Measurements from ENCODE around the gene JAM3.

JAM3 gene

DNA sequence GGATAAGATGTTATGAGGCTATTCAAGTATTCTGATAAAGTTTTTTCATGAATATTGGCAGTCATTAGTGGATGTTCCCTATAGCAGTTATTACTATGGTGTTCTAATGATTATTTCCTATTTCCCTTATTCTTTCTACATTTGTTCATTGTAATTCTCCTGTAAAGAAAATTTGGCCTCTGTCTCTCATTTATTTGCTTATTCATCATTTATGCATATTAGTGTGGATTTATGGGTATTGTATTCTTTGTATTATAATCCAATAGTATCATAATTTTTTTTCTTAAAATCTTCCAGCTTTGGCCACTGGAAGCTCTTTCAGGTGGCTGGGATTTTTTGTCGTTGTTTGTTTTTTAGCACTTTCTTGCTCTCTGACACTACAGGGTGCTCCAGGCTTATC lies 47.3 kb downstream of the JAM3 start:
- DNase-seq = no peak

DNA sequence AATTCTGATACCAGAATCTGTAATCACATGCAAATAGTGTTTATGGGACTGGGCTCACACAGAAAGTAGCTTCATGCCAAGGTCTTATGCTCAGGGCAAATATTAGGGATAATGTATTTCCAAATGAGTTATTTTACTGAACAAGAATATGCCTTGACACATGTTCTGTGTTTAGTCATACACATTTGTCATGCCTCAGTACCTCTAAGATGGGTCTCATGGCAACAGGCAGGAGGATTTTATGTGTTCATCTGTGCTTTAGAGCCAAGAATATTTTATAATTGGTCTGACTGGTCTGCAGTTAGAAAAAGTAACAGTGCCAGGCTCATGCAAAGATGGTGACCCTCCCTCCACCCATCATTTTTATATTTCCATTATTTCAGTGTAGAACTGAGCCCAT lies 49.1 kb downstream of the JAM3 start:
- no peak for DNase-seq

DNA sequence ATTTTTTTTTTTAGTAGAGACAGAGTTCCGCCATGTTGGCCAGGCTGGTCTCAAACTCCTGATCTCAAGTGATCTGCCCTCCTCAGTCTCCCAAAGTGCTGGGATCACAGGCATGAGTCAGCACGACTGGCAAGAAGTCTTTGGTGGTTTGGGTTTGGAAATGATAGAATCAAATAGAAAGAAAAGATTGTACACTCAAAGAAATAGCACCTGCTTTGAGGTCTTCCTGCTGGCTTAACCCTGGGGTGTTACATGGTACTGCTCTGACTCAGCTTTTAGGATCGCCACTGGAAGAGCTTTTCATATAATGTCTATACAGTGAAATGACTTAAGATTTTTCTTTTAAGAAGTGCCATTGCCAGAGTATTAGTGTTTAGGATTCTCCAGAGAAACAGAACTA lies 50.2 kb downstream of the JAM3 start:
- DNase-seq = no peak

DNA sequence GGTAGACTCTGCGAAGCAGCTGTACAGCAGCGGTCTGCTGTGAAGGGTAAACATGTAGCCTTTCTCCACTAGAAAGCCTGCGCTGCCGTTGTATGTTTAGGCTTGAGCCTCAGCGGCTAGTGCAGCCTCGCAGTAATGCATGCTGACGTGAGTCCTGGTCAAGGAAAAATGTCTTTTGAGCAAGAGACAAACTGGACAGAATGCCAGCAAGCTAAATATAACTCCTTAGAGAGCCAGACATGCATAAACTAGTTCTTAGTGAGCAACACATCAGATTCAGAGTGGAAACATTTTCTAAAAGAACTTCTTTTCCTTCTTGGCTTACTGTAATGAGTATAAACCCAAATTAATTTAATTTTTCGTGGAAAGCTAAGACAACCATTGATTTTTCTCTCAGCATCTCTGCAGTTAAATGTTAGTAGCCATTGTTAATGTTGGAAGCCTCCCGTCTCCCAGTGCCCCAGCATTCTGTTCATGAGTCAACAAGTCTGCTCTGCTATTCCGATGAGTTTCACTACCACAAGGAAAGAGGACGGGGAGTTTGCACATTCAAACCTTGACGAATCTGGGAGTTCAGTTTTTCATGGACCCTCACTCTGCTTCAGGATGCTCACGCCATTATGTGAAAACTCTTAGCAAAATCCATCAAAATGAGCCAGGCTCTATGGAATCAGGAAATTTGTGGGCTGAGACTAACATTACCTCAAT lies 51.4 kb downstream of the JAM3 start:
- DNase-seq = no peak

DNA sequence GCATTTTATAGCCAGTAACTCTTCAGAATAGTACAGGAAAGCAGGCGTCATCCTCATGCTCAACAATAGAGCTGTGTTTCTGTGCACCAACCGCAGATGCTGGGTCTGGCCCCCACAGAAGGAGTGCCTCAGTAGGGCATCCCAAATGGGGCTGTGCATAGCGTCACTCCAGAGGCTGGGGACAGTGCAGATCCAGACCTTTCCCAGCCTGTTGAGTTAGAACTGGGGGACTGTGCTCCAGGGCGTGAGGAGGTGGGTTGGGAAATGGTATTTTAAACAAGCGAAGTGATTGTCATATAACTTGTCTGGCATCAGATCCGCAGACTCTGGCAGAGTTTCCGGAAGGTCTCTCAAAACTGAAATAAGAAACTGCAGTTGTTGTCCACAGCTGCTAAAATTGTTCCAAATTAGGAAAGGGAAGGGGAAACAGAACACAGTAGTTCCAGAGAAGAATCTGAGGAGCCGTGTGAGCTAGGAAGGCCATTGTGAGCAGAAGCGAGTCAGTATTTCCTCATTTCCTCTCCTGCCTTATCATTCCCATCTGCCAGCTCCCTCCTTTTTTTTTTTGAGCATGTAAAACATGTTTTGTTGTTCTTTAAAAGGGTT lies 52.2 kb downstream of the JAM3 start:
- DNase-seq = no peak

DNA sequence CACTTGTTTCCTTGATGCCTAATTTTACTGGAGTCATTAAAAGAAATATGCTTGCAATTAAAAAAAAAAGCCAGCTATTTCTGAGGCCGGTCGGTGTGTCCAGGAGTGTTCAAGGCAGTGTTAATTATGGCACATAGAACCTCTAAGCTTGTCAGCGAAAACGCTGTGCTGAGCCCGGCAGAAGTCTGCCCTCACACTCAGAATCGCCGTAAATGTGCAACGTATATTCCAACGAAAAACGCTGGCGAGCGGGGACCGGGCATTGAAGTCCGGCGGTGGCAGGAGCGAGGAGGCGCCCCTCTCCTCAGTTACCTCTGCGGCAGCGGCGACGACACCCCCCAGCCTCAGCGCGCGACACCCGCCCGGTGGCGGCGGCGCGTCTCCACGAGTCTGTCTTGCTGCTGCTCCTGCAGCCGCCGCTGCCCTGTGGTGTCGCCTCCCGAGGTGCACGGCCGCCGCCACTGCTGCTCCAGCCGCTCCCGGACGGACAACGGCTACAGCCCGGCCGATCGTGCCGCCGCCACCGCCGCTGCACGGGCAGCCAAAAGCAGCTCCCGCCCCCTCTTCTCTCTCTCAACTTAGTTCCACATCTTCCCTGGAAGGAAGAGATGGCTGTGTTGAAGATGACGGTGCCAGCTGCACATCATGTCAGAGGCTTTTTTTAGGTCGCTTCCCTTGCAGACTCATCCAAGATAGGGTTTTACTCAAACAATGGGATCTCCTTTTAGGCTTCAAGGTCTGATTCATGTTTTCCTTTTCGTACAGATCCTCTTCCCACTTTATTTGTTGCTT lies 56.0 kb downstream of the JAM3 start:
- peak; percentile 11 for DNase-seq

DNA sequence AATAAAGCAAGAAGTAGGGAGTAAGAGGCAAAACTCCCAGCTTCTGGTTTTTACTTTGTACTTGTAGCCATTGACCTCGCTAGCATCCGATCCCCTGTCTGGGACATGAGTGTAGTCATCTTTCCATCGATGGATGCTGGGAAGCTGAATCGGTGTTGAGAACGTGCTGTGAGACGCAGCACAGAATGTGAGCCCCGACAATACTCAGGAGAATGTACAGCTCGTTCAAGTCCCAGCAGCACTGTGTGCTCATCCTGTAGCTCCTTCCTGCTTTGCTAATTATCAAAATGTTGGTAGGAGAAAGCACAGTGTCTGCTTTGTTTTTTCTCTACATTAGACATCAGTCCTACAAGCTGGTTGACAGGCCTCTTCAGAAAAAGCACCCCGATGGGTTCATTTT lies 56.6 kb downstream of the JAM3 start:
- DNase-seq = no peak

DNA sequence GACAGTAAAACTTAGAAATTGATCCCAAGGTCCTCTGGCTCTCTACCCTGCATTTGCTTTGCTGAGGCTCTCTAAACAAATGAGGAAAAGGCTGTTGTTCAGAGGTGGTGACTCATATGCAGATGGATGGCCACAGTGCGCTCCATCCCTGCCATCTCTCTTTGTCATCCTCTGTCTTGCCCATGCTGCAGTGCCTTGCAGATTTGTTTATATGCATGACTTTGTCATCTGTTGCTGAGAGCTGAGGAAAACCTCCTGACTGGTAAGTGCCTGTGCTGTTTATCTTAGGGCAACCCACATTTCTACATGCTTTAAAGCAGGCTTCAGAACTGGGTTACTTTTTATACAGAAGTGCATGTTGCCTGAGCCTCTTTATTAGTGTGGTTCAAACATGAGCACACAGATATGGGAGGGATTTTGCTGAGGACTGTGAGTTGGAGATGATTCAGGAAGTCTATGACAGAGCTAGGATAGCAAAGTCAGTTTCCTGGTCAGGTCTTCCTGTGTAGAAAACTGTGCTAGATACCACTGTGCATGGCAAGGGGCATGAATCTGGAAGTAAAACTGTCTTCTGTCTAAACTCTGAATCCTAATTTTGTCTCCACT lies 57.4 kb downstream of the JAM3 start:
- no peak for DNase-seq

DNA sequence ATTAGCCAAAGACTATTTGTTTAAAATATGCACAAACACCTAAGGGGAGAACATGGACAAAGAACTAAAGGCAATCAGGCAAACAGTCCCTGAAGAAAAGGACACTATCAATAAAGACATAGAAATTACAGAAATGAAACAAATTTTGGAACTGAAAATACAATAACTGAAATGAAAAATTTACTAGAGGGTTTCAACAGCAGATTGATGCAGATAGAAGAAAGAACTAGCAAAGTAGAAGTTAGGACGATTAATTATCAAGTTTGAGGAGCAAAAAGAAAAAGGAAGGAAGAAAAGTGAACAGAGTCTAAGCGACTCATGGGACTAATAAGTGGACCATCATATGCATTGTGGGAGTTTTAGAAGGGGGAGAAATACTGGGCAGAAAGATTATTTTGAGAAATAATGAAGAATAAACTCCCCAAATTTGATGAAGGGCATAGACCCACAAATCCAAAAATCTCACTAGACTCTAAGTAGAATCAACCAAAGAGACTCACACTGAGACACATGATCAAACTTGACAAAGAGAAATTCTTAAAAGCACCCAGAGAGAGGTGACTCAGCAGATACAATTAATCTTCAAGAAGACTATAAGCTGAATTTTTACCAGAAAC lies 62.9 kb downstream of the JAM3 start:
- no peak for DNase-seq

DNA sequence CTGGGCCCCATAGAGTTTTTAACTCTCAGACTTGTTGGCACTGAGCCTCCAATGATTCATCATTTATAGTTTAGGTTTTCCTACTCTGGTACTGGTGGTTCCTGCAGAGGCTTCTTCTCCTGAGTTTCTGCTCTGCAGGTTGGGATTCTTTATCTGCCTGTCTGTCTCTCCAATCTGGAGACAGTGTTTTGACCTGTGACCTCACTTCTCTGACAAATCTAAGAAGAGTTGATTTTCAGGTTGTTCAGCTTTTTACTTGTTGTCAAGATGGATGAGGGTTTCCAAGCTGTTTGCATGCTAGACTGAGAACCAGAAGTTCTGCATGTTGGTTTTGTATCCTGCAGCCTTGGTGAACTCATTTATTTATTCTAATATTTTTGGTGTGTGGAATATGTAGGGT lies 63.9 kb downstream of the JAM3 start:
- DNase-seq = no peak

DNA sequence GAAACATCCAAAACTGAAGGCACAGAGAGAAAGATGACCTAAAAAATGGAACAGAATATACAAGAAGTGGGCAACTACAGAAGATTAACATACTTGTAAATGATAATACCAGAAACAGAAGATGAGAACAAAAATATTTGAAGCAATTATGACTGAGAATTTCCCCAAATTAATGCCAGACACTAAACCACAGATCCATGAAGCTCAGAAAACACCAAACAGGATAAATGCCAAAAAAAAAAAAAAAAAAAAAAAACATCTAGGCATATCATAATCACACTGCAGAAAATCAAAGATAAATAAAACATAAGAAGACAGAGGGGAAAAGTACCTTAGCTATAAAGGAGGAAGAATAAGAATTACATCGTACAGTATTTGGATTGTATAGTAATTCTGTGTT lies 65.3 kb downstream of the JAM3 start:
- DNase-seq = no peak

DNA sequence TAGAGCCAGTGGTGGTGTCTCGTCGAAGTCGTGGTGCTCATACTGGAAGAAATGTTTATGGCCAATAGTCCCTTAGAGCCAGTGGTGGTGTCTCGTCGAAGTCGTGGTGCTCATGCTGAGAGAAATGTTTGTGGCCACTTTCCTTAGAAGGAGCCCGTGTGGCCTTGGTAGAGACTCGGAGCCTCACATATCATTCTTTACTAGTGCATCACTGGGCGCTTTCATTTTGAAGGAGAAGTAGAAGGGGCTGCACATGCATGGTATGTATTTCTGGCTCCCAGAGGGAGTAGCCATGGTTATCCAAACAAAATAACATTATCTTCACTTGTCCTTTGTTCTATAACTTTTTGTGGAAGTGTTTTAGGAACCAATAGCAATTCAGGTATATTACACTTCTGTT lies 69.5 kb downstream of the JAM3 start:
- no peak for DNase-seq

DNA sequence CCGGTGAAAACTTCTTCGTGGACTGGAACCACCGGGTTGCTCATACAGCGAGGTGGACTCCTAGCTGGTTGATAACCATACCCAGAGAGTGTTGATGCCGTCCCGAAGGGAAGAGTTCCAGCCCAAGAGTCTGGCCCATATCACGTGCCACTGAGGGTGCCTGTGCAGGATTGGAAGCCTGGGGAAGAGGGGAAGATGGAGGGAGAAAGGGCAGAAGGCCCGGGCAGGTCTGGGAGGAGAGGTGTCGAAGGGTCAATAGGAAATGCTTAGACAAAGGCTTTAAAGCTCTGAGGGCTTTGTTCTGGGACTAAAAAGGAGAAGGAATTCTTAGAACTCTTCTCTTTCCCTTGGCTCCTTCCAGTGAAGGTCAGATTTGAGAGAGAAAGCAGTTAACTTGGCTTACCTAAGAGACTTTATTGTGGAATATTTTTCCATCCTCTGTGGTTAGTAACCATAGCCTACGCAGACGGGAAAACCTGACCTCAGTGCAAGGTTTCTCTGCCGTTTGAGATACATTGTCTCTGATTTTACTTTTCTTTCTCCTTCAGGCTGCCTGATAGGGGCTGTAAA lies 70.5 kb downstream of the JAM3 start:
- DNase-seq = no peak

DNA sequence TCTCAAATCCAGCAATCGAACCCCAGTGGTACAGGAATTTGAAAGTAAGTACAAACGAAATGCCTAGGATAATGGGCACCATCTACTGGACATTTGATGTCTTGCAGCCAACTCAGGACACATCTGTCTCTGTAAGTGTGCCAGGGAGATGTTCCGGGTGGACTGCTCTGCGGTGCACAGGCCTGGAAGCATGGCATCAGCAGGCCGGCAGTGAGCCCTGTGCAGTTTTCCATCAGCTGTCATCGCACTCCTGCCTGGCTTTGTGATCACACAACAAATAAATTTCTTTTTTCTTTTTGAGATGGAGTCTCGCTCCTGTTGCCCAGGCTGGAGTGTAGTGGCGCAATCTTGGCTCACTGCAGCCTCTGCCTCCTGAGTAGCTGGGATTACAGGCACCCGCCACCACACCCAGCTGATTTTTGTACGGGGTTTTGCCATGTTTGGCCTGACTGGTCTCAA lies 71.0 kb downstream of the JAM3 start:
- DNase-seq = peak; percentile 62

DNA sequence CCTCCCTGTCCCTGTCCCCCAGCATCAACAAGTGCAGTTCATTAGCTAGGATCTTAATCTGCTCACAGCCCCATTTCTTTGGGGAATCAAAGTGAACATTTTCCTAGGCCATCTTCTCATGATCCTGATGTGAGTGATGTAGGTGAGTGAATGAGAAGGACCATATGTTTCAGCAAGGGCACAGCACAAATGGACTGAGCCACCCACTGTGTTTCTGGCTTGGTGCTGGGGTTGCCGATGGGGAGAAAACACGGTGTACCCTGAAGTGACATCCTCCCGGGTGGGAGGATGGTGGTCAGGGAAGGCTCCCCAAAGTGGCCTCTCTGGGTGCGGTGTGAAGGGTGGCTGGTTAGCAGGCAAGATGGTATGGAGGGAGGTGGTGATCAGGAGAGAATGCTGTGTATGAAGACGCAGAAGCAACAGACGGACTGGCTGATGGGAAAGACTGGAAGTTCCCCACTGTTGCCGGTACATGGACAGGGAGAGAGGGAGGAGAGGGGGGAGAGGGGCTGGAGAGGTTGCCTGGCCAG lies 72.2 kb downstream of the JAM3 start:
- no peak for DNase-seq

DNA sequence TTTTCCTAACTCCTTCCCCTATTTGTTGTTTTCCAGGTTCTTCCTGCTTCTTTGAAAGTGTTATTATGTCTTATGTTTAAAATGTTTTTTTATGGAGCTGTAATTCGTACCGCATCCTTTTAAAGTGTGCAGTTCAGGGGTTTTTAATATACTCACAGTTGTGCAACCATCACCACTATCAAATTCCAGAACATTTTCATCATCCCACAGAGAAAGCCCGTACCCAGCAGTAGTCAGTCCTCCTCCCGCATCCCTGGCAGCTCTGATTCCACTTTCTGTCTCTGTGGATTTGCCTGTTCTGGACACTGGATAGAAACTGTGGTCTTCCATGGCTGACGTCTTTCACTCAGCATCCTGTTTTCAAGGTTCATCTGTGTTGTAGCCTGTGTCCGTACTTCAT lies 73.7 kb downstream of the JAM3 start:
- no peak for DNase-seq

DNA sequence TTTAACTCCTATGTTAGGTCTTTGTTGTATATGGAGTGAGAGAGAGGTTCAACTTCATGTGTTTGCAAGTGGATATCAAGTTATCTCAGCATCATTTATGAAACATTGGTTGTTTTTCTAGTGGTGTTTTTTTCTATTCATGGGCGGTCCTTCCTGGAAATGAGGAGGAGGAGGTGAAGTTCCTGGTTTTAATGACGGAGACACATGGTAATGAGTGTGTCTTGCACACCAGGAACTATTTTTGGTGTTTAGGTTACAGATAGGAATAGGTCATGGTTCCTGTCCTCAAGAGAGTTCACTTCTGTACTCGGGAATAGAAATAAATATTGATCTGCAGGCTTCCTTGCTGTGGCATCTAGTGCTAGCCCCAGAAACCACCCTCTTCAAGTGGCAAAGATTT lies 74.9 kb downstream of the JAM3 start:
- DNase-seq = no peak

DNA sequence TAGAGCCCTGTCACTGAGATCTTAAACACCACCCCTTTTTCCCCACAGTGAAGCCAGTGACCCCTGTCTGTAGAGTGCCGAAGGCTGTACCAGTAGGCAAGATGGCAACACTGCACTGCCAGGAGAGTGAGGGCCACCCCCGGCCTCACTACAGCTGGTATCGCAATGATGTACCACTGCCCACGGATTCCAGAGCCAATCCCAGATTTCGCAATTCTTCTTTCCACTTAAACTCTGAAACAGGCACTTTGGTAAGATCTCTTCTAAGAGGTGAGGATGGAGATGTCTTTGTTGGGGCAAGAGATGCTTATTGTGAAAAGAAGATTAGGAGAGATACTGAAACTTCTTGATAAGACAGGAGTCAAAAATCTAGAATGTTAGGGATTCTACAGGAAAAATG lies 75.9 kb downstream of the JAM3 start:
- DNase-seq = no peak

DNA sequence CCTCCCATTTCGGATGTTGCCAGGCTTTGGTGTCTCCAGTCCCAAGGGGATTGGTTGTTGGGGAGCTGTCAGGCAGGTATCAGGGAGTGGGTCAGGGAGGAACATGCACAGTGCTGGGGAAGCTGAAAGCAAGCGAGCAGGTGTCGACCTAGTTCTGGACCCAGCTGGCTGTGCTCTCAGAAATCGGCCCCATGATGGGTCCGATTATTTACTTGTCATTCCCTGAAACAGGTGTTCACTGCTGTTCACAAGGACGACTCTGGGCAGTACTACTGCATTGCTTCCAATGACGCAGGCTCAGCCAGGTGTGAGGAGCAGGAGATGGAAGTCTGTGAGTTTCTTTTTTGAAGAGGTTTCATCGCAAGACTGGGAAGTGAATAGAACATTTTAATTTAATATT lies 76.8 kb downstream of the JAM3 start:
- no peak for DNase-seq

DNA sequence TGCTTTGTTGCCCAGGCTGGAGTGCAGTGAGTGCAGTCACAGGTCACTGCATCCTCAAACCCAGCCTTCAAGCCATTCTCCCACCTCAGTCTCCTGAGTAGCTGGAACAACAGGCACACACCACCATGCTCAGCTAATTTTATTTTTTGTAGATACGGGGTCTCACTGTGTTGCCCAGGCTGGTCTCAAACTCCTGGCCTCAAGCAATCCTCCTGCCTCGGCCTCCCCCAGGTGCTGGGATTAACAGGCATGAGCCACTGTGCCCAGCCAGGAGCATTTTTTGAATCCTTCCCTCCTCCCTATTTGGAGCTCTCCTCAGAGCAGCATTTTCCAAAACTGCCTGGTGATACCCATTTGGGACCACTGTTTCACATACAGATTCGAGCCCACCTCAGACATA lies 77.7 kb downstream of the JAM3 start:
- DNase-seq = no peak

DNA sequence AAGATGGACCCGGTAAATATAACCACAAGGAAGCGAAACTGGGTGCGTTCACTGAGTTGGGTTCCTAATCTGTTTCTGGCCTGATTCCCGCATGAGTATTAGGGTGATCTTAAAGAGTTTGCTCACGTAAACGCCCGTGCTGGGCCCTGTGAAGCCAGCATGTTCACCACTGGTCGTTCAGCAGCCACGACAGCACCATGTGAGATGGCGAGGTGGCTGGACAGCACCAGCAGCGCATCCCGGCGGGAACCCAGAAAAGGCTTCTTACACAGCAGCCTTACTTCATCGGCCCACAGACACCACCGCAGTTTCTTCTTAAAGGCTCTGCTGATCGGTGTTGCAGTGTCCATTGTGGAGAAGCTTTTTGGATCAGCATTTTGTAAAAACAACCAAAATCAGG lies 80.5 kb downstream of the JAM3 start:
- DNase-seq = no peak

DNA sequence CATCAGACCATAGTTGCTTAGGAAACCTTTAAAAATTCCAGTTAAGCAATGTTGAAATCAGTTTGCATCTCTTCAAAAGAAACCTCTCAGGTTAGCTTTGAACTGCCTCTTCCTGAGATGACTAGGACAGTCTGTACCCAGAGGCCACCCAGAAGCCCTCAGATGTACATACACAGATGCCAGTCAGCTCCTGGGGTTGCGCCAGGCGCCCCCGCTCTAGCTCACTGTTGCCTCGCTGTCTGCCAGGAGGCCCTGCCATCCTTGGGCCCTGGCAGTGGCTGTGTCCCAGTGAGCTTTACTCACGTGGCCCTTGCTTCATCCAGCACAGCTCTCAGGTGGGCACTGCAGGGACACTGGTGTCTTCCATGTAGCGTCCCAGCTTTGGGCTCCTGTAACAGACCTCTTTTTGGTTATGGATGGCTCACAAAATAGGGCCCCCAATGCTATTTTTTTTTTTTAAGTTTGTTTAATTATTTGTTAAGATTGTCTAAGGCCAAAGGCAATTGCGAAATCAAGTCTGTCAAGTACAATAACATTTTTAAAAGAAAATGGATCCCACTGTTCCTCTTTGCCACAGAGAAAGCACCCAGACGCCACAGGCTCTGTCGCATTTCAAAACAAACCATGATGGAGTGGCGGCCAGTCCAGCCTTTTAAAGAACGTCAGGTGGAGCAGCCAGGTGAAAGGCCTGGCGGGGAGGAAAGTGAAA lies 81.5 kb downstream of the JAM3 start:
- no peak for DNase-seq

Measured in RPMI8226 (cell line).